GM20000 (cell line): ENCODE results near the gene CDH13.

Experiments used
- DNase-seq: peaks from one replicate; pipeline ENCODE4 v3.0.0; 2012; ENCODE audit warnings: low spot score
- TF ChIP-seq, protein P1 (sequence below): IDR thresholded peaks from 2 replicates; pipeline ENCODE4 v1.5.1; 2012; ENCODE audit warnings: mild to moderate bottlenecking, control low read depth; ENCODE audit errors: extremely low read depth, missing control alignments

The CDH13 gene

DNA sequence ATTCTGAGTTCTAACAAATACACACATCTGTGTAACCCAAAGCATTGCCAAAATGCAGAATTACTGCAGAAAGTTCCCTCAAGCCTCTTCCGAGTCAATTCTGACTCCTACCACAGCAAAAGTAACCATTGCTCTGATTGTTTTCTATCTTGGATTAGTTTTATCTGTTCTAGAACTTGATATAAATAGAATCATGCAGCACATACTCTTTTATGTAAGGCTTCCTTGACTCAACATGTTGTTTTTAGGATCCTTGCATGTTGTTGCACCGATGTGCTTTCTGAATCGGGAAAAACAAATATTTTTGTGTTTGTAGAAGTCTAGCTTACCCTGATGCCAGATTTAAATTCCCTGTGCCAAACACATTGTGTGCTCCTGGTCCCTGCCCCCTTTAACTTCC lies 140.4 kb downstream of the CDH13 start:
- no peak for DNase-seq
- TF ChIP-seq, protein P1, sequence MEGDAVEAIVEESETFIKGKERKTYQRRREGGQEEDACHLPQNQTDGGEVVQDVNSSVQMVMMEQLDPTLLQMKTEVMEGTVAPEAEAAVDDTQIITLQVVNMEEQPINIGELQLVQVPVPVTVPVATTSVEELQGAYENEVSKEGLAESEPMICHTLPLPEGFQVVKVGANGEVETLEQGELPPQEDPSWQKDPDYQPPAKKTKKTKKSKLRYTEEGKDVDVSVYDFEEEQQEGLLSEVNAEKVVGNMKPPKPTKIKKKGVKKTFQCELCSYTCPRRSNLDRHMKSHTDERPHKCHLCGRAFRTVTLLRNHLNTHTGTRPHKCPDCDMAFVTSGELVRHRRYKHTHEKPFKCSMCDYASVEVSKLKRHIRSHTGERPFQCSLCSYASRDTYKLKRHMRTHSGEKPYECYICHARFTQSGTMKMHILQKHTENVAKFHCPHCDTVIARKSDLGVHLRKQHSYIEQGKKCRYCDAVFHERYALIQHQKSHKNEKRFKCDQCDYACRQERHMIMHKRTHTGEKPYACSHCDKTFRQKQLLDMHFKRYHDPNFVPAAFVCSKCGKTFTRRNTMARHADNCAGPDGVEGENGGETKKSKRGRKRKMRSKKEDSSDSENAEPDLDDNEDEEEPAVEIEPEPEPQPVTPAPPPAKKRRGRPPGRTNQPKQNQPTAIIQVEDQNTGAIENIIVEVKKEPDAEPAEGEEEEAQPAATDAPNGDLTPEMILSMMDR: no peak

DNA sequence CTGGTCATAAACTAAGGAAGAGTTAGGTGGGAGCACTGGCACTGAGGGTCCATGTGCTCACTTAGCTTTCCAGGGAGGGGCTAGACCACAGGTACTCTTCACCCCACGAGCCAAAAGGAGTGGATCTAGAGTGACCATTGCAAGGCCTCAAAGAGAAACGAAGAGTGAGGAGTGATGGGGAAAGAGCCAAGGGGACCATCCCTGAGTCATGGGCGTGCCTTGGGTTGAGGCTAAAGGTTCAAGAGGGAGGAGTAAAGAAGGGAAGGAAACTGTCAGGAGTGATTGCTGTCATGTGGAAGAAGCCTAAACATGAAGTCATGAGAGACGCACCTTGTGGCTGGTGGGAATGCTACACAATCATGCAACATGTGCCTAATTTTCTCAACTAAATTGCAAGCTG lies 141.0 kb downstream of the CDH13 start:
- no peak for DNase-seq
- TF ChIP-seq, protein P1: no peak

DNA sequence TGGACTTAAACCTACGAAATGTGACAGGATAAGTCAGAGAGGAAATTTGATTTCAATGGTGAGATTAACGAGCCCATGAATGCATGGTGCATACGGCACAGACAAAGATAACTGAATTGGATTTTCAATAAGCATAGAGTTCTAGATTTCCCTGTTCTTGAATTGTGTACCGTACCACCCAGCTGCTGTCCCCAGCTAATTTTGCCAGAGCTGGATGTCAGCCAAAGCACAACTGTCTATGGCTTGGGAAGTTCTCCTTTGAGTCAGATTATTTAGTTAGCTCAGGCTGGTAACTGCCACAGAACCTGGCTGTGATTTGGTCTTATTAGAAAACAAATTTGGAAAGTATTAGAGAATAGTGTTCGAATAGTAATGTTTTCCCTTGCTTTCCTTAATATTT lies 143.1 kb downstream of the CDH13 start:
- TF ChIP-seq, protein P1: no peak
- DNase-seq: no peak

DNA sequence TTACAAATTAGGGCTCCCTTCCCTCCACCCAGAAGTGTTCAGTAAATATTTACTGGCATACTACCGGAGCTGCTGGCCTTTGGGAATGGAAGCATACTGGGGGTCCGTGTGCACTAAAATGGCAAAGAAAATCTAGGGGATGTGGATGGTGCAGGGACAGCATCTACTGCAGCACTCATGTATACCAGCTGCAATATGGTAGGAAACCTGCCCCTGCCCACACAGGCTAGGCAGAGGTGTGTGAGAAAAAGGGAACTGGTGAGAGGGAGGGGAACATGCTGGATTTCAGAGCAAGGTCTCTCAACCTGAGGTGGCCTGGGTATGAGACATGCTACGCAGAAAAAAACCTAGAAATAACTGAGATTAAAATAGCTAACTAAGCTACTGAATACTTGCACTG lies 145.4 kb downstream of the CDH13 start:
- DNase-seq: no peak
- TF ChIP-seq, protein P1: no peak

DNA sequence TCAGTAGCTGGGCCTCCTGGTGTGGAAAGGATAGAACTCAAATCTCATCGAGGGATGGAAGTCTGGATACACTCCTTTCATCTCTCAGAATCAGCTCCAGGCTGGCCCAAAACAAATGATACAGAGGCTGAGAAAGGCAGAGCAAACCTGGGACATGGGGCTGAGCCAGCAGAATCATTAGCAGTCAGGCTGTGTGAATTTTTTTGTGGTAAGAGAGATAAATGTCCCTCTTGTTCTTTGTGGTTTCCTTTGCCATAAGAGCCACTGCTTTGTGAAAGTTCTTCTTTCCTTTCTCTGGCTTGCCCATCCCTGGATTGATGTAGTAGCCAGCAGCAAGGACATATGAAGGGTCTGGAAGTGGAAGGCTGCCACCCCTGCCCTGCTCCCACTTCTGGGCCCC lies 146.2 kb downstream of the CDH13 start:
- TF ChIP-seq, protein P1: no peak
- DNase-seq: no peak

DNA sequence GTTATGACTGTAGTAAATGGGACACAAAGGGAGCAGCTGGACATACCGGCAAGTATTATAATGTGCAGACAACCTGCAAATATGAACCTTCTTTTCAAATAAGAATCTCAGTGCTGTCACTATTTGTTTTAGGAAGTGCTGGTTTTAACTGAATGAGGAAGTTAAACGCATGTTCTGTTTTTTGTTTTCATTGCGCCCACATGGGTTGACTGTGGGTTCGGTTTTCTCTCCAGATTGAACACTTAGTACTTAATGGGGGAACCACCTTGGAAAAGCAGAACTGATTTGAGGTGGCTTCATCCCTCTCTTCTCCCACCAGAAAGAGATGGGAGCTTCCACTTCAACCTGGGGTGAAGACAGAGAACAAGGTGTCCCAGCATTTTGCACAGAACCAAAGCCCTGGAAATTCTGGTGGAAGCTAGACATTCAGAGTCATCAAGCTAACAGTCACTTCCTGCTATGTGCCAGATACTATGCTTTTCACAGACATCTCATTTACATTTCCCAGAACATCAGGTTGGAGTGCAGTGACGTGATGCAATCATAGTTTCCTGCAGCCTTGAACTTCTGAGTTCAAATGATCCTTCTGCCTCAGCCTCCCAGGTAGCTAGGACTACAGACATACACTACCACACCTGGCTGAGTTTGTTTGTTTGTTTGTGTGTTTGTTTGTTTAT lies 149.8 kb downstream of the CDH13 start:
- DNase-seq: no peak
- TF ChIP-seq, protein P1: no peak

DNA sequence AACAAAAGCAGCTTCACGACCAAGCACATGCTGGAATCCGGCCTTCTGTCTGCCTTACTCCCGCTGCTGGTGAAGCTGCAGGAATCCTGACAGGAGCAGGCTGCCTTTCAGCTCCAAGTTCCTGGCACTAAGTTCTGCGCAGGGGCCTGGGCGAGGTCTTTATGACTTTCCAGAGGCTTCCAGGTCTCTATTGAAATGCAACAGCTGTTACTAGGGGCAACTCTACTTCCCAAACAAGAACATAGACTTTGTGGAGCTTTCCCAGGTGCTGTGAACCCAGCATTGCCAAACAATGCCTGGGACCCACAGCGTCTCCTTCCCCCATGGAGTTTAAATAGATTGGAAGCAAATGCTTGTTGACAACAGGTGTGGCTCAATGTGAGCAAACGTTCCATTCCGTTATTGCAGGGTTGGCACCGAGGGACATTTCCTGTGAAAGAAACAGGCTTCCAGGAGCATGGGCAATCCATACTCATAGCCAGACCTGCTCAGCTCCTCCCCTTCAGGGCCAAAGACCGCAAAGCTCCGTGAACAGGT lies 156.0 kb downstream of the CDH13 start:
- no peak for DNase-seq
- TF ChIP-seq, protein P1: no peak
